Nephron (organoid): ENCODE results near the gene ABCC6.

Source experiments
- H3K27ac Mint-ChIP-seq, 3 experiments: 2 replicates each; pipeline ENCODE4 v1.8.0; 2020; ENCODE audit warnings: mixed read lengths in 3 of 3, mild to moderate bottlenecking in 2 of 3, moderate library complexity in 1 of 3
- H3K27me3 Mint-ChIP-seq: 2 replicates; pipeline ENCODE4 v1.8.0; 2021; ENCODE audit warnings: low read depth, mild to moderate bottlenecking, moderate library complexity, mixed read lengths
- H3K36me3 Mint-ChIP-seq: 2 replicates; pipeline ENCODE4 v1.8.0; 2020; ENCODE audit warnings: low read depth, mixed read lengths
- H3K4me1 Mint-ChIP-seq: 2 replicates; pipeline ENCODE4 v1.8.0; 2020; ENCODE audit warnings: mixed read lengths
- H3K4me3 Mint-ChIP-seq, 3 experiments: 2 replicates each; pipeline ENCODE4 v1.8.0; 2020; ENCODE audit warnings: mild to moderate bottlenecking in 3 of 3, mixed read lengths in 3 of 3, moderate library complexity in 2 of 3
- H3K9me3 Mint-ChIP-seq: 2 replicates; pipeline ENCODE4 v1.8.0; 2020; ENCODE audit warnings: mixed read lengths
- CTCF ChIP-seq, 3 experiments: fragments of 200-600 bp; sonication (generic); IDR thresholded peaks; one replicate each; pipeline ENCODE4 v1.5.0; 2021; ENCODE audit warnings: antibody characterized with exemption in 3 of 3; ENCODE audit not compliant: unreplicated experiment in 3 of 3

The ABCC6 gene

GRCh38 chr16:16120044-16120381, 103.3 kb downstream of the ABCC6 start:
- H3K4me3 Mint-ChIP-seq, result no peak overlapping the region
- TF ChIP-seq CTCF (IDR thresholded peaks at IDR 0.05; ENCODE audit: unreplicated experiment in 3 of 3), result no peak
- no peak overlapping the region for H3K27ac Mint-ChIP-seq
- H3K27me3 Mint-ChIP-seq, result no peaks in the 10 kb centered on the region
- peaks cover 24% of the 10 kb centered on the region for H3K9me3 Mint-ChIP-seq
- peaks cover 97% of the 10 kb centered on the region for H3K36me3 Mint-ChIP-seq
- no peaks in the 10 kb centered on the region for H3K4me1 Mint-ChIP-seq

- Mint-ChIP-seq H3K4me3 (no peak overlapping the region), H3K36me3 (peaks cover 96% of the 10 kb centered on the region), H3K27me3 (no peaks in the 10 kb centered on the region), H3K9me3 (peaks cover 15% of the 10 kb centered on the region), H3K4me1 (no peaks in the 10 kb centered on the region), H3K27ac (no peak overlapping the region)
- TF ChIP-seq CTCF (IDR thresholded peaks at IDR 0.05; ENCODE audit: unreplicated experiment in 3 of 3), result no peak
Measured at GRCh38 chr16:16118337-16118736, 105.0 kb downstream of the ABCC6 start.

- no peaks in the 10 kb centered on the region for H3K4me1 Mint-ChIP-seq
- H3K27ac Mint-ChIP-seq, result no peak overlapping the region
- no peaks in the 10 kb centered on the region for H3K27me3 Mint-ChIP-seq
- H3K4me3 Mint-ChIP-seq, result no peak overlapping the region
- H3K9me3 Mint-ChIP-seq, result peaks cover 15% of the 10 kb centered on the region
- peaks cover 93% of the 10 kb centered on the region for H3K36me3 Mint-ChIP-seq
- no peak for TF ChIP-seq CTCF (IDR thresholded peaks at IDR 0.05; ENCODE audit: unreplicated experiment in 3 of 3)
Measured at GRCh38 chr16:16116841-16117240, 106.5 kb downstream of the ABCC6 start.

GRCh38 chr16:16113076-16113475, 110.2 kb downstream of the ABCC6 start:
- H3K36me3 Mint-ChIP-seq, result peaks cover 82% of the 10 kb centered on the region
- no peaks in the 10 kb centered on the region for H3K27me3 Mint-ChIP-seq
- H3K27ac Mint-ChIP-seq, result no peak overlapping the region
- H3K4me3 Mint-ChIP-seq, result no peak overlapping the region
- H3K9me3 Mint-ChIP-seq, result peaks cover 10% of the 10 kb centered on the region
- no peaks in the 10 kb centered on the region for H3K4me1 Mint-ChIP-seq
- TF ChIP-seq CTCF (IDR thresholded peaks at IDR 0.05; ENCODE audit: unreplicated experiment in 3 of 3), result no peak

GRCh38 chr16:16112450-16113053, 110.7 kb downstream of the ABCC6 start:
- H3K9me3 Mint-ChIP-seq, result peaks cover 6% of the 10 kb centered on the region
- no peak for TF ChIP-seq CTCF (IDR thresholded peaks at IDR 0.05; ENCODE audit: unreplicated experiment in 3 of 3)
- H3K27ac Mint-ChIP-seq, result no peak overlapping the region
- H3K27me3 Mint-ChIP-seq, result no peaks in the 10 kb centered on the region
- no peak overlapping the region for H3K4me3 Mint-ChIP-seq
- H3K36me3 Mint-ChIP-seq, result peaks cover 77% of the 10 kb centered on the region
- no peaks in the 10 kb centered on the region for H3K4me1 Mint-ChIP-seq

- H3K36me3 Mint-ChIP-seq, result peaks cover 72% of the 10 kb centered on the region
- H3K27me3 Mint-ChIP-seq, result no peaks in the 10 kb centered on the region
- H3K4me3 Mint-ChIP-seq, result no peak overlapping the region
- no peak for TF ChIP-seq CTCF (IDR thresholded peaks at IDR 0.05; ENCODE audit: unreplicated experiment in 3 of 3)
- no peak overlapping the region for H3K27ac Mint-ChIP-seq
- H3K9me3 Mint-ChIP-seq, result no peaks in the 10 kb centered on the region
- H3K4me1 Mint-ChIP-seq, result no peaks in the 10 kb centered on the region
Measured at GRCh38 chr16:16111639-16112038, 111.7 kb downstream of the ABCC6 start.
